HepG2 (cell line): ENCODE results near the gene VPS37D. TPM values are rescaled to one million over a fixed set of nuclear protein-coding genes. Genes with fewer than 3 reads are reported as not detected.
A peak's percentile ranks its signal among the peaks of the same experiment; 100 is the strongest.

Experiments
- ADNP ChIP-seq: sonication (generic); formaldehyde crosslinking; IDR thresholded peaks from 2 replicates; pipeline ENCODE4 v1.4.0; 2020; ENCODE audit warnings: missing genetic modification reagents
- ELF1 ChIP-seq: sonication (generic); formaldehyde crosslinking; IDR thresholded peaks from 2 replicates; pipeline ENCODE4 v1.4.0; 2020; ENCODE audit warnings: missing genetic modification reagents
- IKZF4 ChIP-seq: sonication (generic); formaldehyde crosslinking; IDR thresholded peaks from 2 replicates; pipeline ENCODE4 v1.5.1; 2020; ENCODE audit warnings: borderline replicate concordance, mild to moderate bottlenecking, low read depth, missing genetic modification reagents; ENCODE audit errors: not compliant biosample characterization
- KDM5A ChIP-seq: fragments of 200-600 bp; sonication (generic); IDR thresholded peaks from 2 replicates; pipeline ENCODE4 v1.7.0; 2018; ENCODE audit warnings: antibody characterized with exemption, mild to moderate bottlenecking, low read length, borderline replicate concordance
- MED8 ChIP-seq: sonication (generic); formaldehyde crosslinking; IDR thresholded peaks from 2 replicates; pipeline ENCODE4 v1.8.1; 2023; ENCODE audit warnings: mild to moderate bottlenecking, missing genetic modification reagents; ENCODE audit not compliant: insufficient replicate concordance
- REL ChIP-seq: sonication (generic); formaldehyde crosslinking; conservative IDR thresholded peaks from 2 replicates; pipeline ENCODE4 v1.8.0; 2022; ENCODE audit warnings: mild to moderate bottlenecking, missing genetic modification reagents, moderate library complexity
- SATB2 ChIP-seq: sonication (generic); formaldehyde crosslinking; IDR thresholded peaks from 2 replicates; pipeline ENCODE4 v1.5.0; 2020; ENCODE audit warnings: missing genetic modification reagents
- ZNF230 ChIP-seq: sonication (generic); formaldehyde crosslinking; IDR thresholded peaks from 2 replicates; pipeline ENCODE4 v1.4.0; 2020; ENCODE audit warnings: mild to moderate bottlenecking, missing genetic modification reagents
- ZNF343 ChIP-seq: sonication (generic); formaldehyde crosslinking; IDR thresholded peaks from 2 replicates; pipeline ENCODE4 v1.4.0; 2020; ENCODE audit warnings: mild to moderate bottlenecking, missing genetic modification reagents
- ZNF547 ChIP-seq: sonication (generic); formaldehyde crosslinking; IDR thresholded peaks from 2 replicates; pipeline ENCODE4 v1.5.1; 2020; ENCODE audit warnings: mild to moderate bottlenecking, missing genetic modification reagents
- polyA plus RNA-seq, 8 experiments: library from polyadenylated mRNA; depleted of rRNA in 3 of 8; stranded (reverse) in 7 of 8; unstranded in 1 of 8; fragments of >200 nt; fragmentation: Illumina TruSeq in 4 of 8; extraction: Trizol in 4 of 8; gene quantifications; 2 replicates each; pipeline versions ENCODE4 v1.2.1 to v1.2.3, GENCODE V29; 2011 to 2016; ENCODE audit warnings: low read depth in 4 of 8, missing spikeins in 1 of 8, mixed read lengths in 1 of 8; ENCODE audit not compliant: insufficient read depth in 1 of 8
- total RNA-seq, 5 experiments: library from RNA; depleted of rRNA; stranded (reverse); fragments of >200 nt; fragmentation: Illumina TruSeq; extraction: Trizol; gene quantifications; 2 replicates each; pipeline ENCODE4 v1.2.3, GENCODE V29; 2016; ENCODE audit warnings: low read depth in 1 of 5
- TF ChIP-seq, protein P1 (sequence below), 2 experiments: sonication (generic) in 1 of 2; formaldehyde crosslinking in 1 of 2; IDR thresholded peaks; 2 replicates each; pipeline versions ENCODE4 v1.6.1 to v1.9.0; 2014 to 2022; ENCODE audit warnings: antibody characterized with exemption in 1 of 2, borderline replicate concordance in 1 of 2, inconsistent platforms in 1 of 2, low read depth in 1 of 2, missing genetic modification reagents in 1 of 2
- TF ChIP-seq, protein P2 (sequence below): sonication (generic); formaldehyde crosslinking; IDR thresholded peaks from 2 replicates; pipeline ENCODE4 v1.8.1; 2023; ENCODE audit warnings: mild to moderate bottlenecking, moderate library complexity, missing genetic modification reagents
- TF ChIP-seq, protein P3 (sequence below): sonication (generic); formaldehyde crosslinking; IDR thresholded peaks from 2 replicates; pipeline ENCODE4 v1.8.0; 2022; ENCODE audit warnings: mild to moderate bottlenecking, missing genetic modification reagents, borderline replicate concordance
- TF ChIP-seq, protein P4 (sequence below): sonication (generic); formaldehyde crosslinking; IDR thresholded peaks from 2 replicates; pipeline ENCODE4 v1.4.0; 2020; ENCODE audit warnings: missing genetic modification reagents

Gene VPS37D
- total and polyA plus RNA-seq, 2 of the 13 experiments (the other 11 are each of a cell fraction or from before 2014, with no cell fraction given): 3.8 to 6.3 TPM

DNA sequence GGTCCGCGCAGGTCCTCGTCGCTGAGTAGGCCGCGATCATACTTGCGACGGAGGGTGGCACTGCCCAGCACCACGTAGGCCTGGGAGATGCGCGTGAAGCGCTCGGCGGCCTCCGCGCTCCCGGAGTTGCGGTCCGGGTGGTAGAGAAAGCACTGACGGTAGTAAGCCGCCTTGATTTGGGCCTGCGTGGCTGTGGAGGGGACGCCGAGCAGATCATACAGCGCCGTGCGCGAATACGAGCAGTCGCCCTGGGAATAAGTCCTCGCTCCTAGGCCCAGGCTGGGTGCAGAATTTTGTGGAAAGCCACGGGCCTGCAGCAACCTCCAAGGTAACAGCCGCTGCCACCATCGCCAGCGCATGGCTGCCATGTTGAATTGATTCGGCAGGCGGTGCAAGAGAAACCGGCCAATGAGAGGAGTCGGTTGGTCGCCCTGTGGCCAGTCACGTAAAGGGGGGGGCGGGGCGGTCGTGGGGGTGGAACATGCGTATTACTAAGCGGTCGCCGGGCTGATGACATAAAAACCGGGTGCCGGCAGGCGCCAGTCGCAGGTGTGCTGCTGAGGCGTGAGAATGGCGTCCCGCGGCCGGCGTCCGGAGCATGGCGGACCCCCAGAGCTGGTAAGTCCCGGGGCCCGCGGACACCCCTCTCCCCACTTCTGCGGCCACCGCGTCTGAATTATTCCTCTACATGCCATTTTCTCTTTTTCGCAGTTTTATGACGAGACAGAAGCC, 15.6 kb downstream of the VPS37D start, which contains the start of the genes BUD23 and DNAJC30 (continued):
- TF ChIP-seq, protein P1, sequence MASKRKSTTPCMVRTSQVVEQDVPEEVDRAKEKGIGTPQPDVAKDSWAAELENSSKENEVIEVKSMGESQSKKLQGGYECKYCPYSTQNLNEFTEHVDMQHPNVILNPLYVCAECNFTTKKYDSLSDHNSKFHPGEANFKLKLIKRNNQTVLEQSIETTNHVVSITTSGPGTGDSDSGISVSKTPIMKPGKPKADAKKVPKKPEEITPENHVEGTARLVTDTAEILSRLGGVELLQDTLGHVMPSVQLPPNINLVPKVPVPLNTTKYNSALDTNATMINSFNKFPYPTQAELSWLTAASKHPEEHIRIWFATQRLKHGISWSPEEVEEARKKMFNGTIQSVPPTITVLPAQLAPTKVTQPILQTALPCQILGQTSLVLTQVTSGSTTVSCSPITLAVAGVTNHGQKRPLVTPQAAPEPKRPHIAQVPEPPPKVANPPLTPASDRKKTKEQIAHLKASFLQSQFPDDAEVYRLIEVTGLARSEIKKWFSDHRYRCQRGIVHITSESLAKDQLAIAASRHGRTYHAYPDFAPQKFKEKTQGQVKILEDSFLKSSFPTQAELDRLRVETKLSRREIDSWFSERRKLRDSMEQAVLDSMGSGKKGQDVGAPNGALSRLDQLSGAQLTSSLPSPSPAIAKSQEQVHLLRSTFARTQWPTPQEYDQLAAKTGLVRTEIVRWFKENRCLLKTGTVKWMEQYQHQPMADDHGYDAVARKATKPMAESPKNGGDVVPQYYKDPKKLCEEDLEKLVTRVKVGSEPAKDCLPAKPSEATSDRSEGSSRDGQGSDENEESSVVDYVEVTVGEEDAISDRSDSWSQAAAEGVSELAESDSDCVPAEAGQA (IDR thresholded peaks at IDR 0.05; ENCODE audit: low read depth): no peak; the same call in none of the 2 replicates
- TF ChIP-seq, protein P1 (CRISPR knock-in tag; IDR thresholded peaks at IDR 0.05; ENCODE audit: borderline replicate concordance): 0 out of 2 replicates have a peak, but pooled peaks have one; percentile 49
- TF ChIP-seq ELF1 (CRISPR knock-in tag): no peak
- TF ChIP-seq, protein P2, sequence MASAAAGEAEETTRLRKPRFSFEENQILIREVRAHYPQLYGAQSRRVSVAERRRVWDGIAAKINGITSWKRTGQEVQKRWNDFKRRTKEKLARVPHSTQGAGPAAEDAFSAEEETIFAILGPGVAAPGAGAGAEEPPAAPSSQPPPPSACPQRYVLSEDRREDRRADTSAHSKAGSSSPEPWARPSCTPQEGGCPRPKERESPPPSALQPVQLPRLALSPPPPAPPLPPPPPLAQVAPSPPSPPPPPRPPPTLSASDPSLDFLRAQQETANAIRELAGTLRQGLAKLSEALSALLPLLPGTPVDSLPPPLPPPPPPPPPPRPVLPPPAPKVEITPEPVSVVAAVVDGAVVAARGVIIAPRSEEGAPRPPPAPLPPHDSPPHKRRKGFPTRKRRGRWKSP: peak; percentile 41; the same call in 1 of the 2 replicates
- TF ChIP-seq ADNP (CRISPR knock-in tag): no peak
- TF ChIP-seq KDM5A: peak; percentile 84
- TF ChIP-seq, protein P3, sequence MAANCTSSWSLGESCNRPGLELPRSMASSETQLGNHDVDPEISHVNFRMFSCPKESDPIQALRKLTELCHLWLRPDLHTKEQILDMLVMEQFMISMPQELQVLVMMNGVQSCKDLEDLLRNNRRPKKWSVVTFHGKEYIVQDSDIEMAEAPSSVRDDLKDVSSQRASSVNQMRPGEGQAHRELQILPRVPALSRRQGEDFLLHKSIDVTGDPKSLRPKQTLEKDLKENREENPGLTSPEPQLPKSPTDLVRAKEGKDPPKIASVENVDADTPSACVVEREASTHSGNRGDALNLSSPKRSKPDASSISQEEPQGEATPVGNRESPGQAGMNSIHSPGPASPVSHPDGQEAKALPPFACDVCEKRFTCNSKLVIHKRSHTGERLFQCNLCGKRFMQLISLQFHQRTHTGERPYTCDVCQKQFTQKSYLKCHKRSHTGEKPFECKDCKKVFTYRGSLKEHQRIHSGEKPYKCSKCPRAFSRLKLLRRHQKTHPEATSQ: no peak
- TF ChIP-seq ZNF343: no peak
- TF ChIP-seq SATB2 (CRISPR knock-in tag): 0 out of 2 replicates have a peak, but pooled peaks have one; percentile 65
- peak; percentile 51; the same call in 1 of the 2 replicates for TF ChIP-seq ZNF230
- TF ChIP-seq ZNF547 (CRISPR knock-in tag): no peak; the same call in 1 of the 2 replicates
- peak; percentile 58 for TF ChIP-seq MED8 (CRISPR knock-in tag)
- TF ChIP-seq REL (CRISPR knock-in tag): 0 out of 2 replicates have a peak, but pooled peaks have one; percentile 79
- TF ChIP-seq, protein P4, sequence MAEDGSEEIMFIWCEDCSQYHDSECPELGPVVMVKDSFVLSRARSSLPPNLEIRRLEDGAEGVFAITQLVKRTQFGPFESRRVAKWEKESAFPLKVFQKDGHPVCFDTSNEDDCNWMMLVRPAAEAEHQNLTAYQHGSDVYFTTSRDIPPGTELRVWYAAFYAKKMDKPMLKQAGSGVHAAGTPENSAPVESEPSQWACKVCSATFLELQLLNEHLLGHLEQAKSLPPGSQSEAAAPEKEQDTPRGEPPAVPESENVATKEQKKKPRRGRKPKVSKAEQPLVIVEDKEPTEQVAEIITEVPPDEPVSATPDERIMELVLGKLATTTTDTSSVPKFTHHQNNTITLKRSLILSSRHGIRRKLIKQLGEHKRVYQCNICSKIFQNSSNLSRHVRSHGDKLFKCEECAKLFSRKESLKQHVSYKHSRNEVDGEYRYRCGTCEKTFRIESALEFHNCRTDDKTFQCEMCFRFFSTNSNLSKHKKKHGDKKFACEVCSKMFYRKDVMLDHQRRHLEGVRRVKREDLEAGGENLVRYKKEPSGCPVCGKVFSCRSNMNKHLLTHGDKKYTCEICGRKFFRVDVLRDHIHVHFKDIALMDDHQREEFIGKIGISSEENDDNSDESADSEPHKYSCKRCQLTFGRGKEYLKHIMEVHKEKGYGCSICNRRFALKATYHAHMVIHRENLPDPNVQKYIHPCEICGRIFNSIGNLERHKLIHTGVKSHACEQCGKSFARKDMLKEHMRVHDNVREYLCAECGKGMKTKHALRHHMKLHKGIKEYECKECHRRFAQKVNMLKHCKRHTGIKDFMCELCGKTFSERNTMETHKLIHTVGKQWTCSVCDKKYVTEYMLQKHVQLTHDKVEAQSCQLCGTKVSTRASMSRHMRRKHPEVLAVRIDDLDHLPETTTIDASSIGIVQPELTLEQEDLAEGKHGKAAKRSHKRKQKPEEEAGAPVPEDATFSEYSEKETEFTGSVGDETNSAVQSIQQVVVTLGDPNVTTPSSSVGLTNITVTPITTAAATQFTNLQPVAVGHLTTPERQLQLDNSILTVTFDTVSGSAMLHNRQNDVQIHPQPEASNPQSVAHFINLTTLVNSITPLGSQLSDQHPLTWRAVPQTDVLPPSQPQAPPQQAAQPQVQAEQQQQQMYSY (CRISPR knock-in tag): peak; percentile 42; the same call in 1 of the 2 replicates
- no peak for TF ChIP-seq IKZF4
